Anterior cingulate cortex (tissue), 58 donors: Measurements from ENCODE around the gene SOX6.

Experiments
- DNase-seq, 58 donors: peaks; one replicate each; lab custom pipeline; 2025; lab: John Stamatoyannopoulos, UW

Gene SOX6

DNA sequence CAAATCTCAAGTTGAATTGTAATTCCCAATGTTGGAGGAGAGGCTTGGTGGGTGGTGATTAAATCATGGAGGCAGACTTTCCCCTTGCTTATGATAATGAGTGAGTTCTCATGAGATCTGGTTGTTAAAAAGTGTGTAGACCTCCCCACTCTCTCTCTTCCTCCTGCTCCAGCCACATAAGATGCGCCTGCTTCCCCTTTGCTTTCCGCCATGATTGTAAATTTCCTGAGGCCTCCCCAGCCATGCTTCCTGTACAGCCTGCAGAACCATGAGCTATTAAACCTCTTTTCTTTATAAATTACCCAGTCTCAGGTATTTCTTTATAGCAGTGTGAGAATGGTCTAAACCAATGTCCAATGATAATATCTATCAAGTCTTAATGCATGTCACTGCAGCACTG is 34.2 kb downstream of the SOX6 start:
- DNase-seq = no peak

- DNase-seq = no peak
Observed at GRCh38 chr11:16321148-16321547, 35.2 kb downstream of the SOX6 start.

GRCh38 chr11:16318320-16318719 is 38.0 kb downstream of the SOX6 start:
- DNase-seq = no peak

GRCh38 chr11:16317712-16318111 is 38.6 kb downstream of the SOX6 start:
- no peak for DNase-seq

GRCh38 chr11:16313846-16314245 is 42.5 kb downstream of the SOX6 start:
- no peak for DNase-seq

DNA sequence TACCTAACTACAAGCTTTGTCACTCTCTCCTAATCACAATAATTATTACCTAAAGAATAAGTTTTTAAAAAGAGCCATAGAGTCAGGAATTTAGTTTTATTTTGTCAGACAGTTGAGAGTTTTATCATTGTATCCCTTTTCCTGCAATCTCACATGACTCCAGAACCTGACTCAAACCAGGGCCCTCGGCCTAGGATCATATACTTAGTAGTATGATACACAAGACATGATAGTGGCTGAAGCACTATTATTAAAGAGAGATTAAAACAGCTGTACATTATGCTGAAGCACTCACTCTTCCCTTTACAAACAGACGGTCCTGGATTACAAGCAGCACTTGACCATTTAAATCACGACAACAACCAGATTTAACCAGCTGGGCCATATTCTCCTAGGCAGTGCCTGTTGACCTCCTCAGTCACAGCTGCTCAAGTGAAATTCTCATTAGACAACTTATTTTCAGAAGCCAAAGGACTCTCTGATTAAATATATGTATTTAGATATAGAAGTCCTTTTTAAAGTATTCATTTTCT is 44.0 kb downstream of the SOX6 start:
- no peak for DNase-seq

- no peak for DNase-seq
Observed at GRCh38 chr11:16311831-16312230, 44.5 kb downstream of the SOX6 start.

DNA sequence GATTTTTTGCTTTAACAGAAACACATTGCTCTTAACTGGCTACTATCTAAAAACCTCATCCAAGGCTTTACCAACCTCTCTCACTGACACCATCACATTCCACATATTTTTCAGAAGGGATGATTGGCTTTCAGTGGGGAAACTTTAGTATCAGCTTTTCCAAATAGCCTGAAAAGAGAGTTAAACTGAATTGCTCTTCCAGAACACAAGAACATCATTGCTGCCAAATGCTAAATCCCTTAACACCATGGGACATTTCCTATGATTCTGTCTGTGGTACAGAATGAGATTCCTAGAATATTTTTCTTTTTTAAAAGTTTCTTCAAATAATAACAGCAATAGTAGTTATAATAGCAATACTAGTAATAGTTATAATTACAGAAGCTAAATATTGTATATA is 45.4 kb downstream of the SOX6 start:
- DNase-seq = no peak

GRCh38 chr11:16309226-16309625 is 47.1 kb downstream of the SOX6 start:
- DNase-seq = no peak

GRCh38 chr11:16301462-16301861 is 54.9 kb downstream of the SOX6 start:
- DNase-seq = no peak

DNA sequence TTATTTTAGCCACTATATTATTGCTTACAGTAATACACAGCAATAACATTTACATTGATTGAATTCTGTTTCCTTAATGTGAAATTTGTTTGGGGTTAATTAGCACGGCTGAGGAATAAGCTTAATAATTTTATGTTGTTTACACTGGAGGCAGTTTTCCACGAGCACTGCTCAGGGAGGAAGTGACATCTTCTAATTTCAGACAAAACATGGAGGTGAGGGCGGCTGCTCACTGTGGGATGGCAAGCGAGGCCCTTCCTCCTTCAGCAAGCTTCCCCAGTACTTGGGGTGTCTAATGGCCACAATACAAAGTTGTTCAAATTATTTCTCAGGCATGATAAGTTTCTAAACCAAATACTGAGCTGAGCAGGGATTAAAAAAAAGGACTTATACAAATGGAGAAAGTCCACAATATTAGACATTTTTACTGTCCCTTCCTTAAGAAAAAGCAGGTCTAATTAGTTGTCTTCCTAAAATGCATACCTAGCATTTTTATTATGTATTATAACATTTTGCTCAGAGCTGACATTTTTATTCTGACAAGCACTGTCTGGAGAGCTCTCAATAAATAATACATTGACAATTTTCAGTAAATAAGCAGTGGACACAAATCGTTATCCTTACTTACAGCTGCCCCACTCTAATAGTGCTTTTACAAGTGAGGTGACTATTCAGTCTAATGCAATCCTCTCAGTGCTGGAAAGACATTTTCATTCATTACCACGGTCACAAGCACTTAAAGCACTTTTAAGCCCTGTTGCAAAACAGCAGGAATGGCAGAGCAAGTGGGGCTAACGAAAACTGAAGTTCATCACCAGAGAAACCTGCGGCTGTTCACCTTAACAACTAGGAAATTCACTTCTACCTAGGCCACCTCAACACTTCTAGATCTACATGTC is 56.2 kb downstream of the SOX6 start:
- DNase-seq = no peak

GRCh38 chr11:16299390-16299789 is 57.0 kb downstream of the SOX6 start:
- DNase-seq = no peak

DNA sequence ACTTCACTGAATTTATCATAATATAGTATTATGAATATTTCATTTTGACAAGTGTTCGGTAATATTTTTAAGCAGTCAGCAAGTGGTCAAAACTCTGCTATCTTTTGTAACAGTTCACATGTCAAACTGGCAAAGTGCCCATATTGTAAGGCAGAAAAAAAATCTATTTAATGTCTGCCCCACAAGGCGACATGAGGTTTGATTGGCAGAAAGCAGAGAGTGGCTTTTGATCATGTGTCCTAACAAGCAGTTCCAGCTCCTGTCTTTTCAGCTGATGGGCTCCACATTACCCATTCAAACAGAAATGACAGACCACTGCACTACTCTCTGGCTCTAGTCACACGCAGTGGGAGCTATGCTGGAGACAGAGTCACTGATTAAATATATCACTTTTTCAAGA is 59.0 kb downstream of the SOX6 start:
- no peak for DNase-seq

- no peak for DNase-seq
Observed at GRCh38 chr11:16296273-16296672, 60.1 kb downstream of the SOX6 start.

DNA sequence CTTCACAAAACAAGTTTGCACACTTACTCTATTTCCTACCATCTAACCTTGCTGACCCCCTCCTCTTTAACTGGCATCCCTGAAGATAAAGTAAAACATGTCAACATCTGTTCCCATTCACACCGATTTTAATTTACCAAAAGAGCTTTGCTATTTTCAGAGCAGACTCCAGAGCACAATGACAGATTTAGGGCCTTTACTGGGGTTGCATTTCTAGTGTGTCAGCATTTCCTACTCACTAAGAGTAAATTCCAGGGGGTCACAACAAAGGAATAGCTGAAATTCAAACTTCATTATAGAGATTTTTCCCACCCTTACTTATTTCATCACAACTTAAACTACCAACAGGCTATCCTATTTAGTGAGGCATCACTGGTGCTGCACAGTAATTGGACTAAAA is 60.8 kb downstream of the SOX6 start:
- no peak for DNase-seq

DNA sequence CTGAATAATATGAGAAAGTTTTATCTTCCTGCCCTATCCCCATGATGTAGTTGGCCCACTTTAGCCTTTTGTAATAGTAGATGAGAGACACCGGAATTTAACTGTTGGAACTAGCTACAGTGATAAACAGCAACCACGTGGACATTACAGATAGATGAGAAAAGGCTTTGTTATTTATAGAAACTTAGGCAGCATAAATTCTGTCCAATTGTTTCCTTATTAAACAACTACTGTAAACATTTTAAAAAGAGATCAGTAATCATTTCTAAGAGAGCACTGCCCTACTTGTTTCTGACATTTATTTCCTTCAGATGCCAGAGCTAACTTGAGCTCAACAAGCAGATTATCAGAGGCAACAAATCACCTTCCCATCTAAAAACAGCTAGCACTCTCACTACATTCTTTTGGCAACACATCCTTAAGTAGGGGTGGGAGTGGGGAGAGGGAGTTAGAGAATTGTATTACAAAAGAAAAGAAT is 63.1 kb downstream of the SOX6 start:
- DNase-seq = no peak

DNA sequence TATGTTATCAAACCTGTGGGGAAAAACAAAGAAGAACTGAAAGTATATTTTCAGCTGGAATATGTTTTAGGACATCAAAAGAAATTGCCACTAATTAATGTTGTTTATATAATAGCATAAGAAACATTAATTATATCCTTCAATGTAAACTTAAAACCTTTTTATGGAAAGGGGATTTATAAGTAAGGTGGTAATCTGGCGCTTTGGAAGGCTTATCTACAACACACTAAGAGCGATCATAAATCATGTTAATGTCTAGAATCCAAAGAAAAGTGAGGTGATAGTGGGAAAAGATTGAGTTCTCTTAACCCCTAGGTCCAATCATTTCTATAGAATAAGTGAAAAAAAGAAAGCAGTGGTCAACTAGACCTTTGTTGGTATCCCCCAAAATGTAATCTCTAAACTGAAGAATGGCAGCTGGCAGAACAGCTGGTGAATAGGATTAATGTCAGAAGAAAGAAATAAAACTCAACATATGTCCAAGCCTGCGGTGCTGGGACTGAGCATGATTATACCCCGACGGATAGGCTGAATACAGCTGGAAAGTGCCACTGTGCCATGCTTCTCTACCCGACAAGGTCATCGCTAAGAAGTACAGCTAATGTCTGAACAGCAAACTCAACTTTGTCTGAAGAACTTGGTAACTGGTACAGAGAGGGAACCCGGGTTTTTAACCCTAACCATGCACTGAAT is 64.0 kb downstream of the SOX6 start:
- no peak for DNase-seq

DNA sequence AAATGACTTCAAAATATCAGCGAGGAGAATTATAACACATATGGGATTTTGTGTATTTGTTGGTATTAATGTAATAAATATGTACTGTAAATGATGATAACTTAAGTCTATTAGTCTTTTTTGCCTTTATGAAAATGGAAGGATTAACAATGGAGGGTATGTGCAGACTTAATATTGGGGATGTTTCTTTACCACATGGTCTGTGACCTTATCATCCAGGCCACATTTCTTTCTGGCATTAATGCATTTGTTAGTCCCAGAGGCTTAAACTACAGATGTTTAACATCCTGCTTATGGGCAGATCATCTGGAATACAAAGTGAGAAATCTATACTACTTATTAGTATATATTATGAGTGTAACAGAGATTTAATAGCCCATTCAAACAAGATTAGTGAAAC is 64.6 kb downstream of the SOX6 start:
- DNase-seq = no peak

- DNase-seq = no peak
Observed at GRCh38 chr11:16289541-16289940, 66.8 kb downstream of the SOX6 start.

- DNase-seq = no peak
Observed at GRCh38 chr11:16287630-16288280, 68.6 kb downstream of the SOX6 start.

GRCh38 chr11:16286095-16286494 is 70.3 kb downstream of the SOX6 start:
- no peak for DNase-seq
